WI38 (cell line): ENCODE measurements around the gene TEC.

ENCODE experiments used
- H3K4me3 ChIP-seq: 2 replicates; pipeline ENCODE4 v1.5.1; 2011; ENCODE audit warnings: low read depth, mild to moderate bottlenecking, control low read depth, low read length
- CTCF ChIP-seq: IDR thresholded peaks from 2 replicates; pipeline ENCODE4 v1.5.1; 2012; ENCODE audit warnings: low read depth, mild to moderate bottlenecking, control low read depth, low read length

Gene TEC

GRCh38 chr4:48139691-48140090, 129.9 kb downstream of the TEC start:
- H3K4me3 ChIP-seq: no peak overlapping the region
- TF ChIP-seq CTCF: no peak

- TF ChIP-seq CTCF: no peak
- H3K4me3 ChIP-seq: no peak overlapping the region
Observed at GRCh38 chr4:48138936-48139335, 130.7 kb downstream of the TEC start.

GRCh38 chr4:48138511-48138910, 131.1 kb downstream of the TEC start:
- no peak for TF ChIP-seq CTCF
- no peak overlapping the region for H3K4me3 ChIP-seq

- TF ChIP-seq CTCF: no peak
- H3K4me3 ChIP-seq: no peak overlapping the region
Observed at GRCh38 chr4:48137846-48138245, 131.8 kb downstream of the TEC start.

DNA sequence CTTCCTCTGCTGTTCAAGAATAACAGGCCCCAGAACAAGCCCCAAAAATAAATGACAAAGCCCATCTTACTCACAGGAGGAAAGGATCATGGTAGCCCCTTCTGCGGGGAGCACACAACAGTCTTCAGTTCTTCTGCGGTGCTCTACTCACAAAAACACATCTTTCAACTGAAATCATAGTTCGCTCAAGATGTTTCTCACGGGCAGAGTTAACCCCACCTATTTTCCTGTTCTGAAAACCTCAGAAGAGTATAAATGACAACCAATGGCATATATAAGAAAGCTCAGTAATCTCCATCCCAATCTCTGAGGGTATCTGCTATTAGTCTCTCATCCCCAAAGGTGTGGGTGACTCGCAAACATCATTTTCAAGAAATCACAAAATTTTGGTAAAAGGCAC, 135.6 kb downstream of the TEC start, which contains the start of gene TXK:
Gene TXK, minus strand, starts transcription at position 170 of the 400 bp plus-strand sequence. Its CDS starts 80 bp downstream, at position 90.
- TF ChIP-seq CTCF: no peak
- H3K4me3 ChIP-seq: no peak within 1 kb of the TSS

- no peak overlapping the region for H3K4me3 ChIP-seq
- TF ChIP-seq CTCF: no peak
Observed at GRCh38 chr4:48133669-48134068, 136.0 kb downstream of the TEC start.

GRCh38 chr4:48131736-48132135, 137.9 kb downstream of the TEC start:
- H3K4me3 ChIP-seq: no peak overlapping the region
- TF ChIP-seq CTCF: no peak
